ENCODE measurements around the gene CAMK2A. TPM values are rescaled to one million over a fixed set of nuclear protein-coding genes. Genes with fewer than 3 reads are reported as not detected.

CAMK2A gene
- total and polyA plus RNA-seq, 4 donors = under 0.01 TPM; not detected in 3

GRCh38 chr5:150338546-150338945 is 49.0 kb upstream of the CAMK2A start (continued):
- TF ChIP-seq, protein P1, sequence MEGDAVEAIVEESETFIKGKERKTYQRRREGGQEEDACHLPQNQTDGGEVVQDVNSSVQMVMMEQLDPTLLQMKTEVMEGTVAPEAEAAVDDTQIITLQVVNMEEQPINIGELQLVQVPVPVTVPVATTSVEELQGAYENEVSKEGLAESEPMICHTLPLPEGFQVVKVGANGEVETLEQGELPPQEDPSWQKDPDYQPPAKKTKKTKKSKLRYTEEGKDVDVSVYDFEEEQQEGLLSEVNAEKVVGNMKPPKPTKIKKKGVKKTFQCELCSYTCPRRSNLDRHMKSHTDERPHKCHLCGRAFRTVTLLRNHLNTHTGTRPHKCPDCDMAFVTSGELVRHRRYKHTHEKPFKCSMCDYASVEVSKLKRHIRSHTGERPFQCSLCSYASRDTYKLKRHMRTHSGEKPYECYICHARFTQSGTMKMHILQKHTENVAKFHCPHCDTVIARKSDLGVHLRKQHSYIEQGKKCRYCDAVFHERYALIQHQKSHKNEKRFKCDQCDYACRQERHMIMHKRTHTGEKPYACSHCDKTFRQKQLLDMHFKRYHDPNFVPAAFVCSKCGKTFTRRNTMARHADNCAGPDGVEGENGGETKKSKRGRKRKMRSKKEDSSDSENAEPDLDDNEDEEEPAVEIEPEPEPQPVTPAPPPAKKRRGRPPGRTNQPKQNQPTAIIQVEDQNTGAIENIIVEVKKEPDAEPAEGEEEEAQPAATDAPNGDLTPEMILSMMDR (IDR thresholded peaks at IDR 0.05; ENCODE audit: low read depth, low read length, missing input control) = no peak
- TF ChIP-seq FOXA2 (IDR thresholded peaks at IDR 0.05) (no peak), ATF3 (IDR thresholded peaks at IDR 0.05) (no peak), HNF4A (conservative IDR thresholded peaks at IDR 0.05) (no peak), HNF4G (IDR thresholded peaks at IDR 0.05) (no peak)

DNA sequence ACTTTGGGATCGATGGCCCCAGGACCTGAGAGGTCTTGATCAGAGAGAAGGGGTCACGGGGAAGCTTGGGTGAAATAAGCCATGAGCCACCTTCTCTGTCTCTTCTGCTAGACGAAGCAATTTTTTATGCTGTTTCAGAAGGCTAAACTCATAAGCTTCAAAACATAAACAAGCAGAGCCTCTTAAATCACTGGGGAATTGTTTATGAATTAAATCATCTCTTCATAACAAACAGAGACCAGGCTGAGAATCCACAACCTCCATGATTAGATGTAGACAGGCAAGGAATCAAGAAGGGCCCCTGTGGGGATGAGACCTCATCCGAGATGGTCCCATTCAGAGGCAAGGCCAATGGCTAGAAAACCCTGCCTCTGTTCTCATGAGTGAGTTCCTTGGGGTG is 46.2 kb upstream of the CAMK2A start:
- TF ChIP-seq ZBTB33 (IDR thresholded peaks at IDR 0.05) = no peak
- TF ChIP-seq HNF4A (conservative IDR thresholded peaks at IDR 0.05) = no peak
- TF ChIP-seq, protein P2, sequence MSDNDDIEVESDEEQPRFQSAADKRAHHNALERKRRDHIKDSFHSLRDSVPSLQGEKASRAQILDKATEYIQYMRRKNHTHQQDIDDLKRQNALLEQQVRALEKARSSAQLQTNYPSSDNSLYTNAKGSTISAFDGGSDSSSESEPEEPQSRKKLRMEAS (IDR thresholded peaks at IDR 0.05) = no peak
- TF ChIP-seq TAF1 (conservative IDR thresholded peaks at IDR 0.05) = no peak
- TF ChIP-seq ATF3 (IDR thresholded peaks at IDR 0.05) = no peak
- TF ChIP-seq, protein P3, sequence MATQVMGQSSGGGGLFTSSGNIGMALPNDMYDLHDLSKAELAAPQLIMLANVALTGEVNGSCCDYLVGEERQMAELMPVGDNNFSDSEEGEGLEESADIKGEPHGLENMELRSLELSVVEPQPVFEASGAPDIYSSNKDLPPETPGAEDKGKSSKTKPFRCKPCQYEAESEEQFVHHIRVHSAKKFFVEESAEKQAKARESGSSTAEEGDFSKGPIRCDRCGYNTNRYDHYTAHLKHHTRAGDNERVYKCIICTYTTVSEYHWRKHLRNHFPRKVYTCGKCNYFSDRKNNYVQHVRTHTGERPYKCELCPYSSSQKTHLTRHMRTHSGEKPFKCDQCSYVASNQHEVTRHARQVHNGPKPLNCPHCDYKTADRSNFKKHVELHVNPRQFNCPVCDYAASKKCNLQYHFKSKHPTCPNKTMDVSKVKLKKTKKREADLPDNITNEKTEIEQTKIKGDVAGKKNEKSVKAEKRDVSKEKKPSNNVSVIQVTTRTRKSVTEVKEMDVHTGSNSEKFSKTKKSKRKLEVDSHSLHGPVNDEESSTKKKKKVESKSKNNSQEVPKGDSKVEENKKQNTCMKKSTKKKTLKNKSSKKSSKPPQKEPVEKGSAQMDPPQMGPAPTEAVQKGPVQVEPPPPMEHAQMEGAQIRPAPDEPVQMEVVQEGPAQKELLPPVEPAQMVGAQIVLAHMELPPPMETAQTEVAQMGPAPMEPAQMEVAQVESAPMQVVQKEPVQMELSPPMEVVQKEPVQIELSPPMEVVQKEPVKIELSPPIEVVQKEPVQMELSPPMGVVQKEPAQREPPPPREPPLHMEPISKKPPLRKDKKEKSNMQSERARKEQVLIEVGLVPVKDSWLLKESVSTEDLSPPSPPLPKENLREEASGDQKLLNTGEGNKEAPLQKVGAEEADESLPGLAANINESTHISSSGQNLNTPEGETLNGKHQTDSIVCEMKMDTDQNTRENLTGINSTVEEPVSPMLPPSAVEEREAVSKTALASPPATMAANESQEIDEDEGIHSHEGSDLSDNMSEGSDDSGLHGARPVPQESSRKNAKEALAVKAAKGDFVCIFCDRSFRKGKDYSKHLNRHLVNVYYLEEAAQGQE (IDR thresholded peaks at IDR 0.05) = no peak
- TF ChIP-seq, protein P1 (IDR thresholded peaks at IDR 0.05; ENCODE audit: low read depth, low read length, missing input control) = no peak
- no peak for TF ChIP-seq GABPA (IDR thresholded peaks at IDR 0.05 in 1 of 2, conservative IDR thresholded peaks at IDR 0.05 in 1 of 2)
- no peak for TF ChIP-seq FOXA2 (IDR thresholded peaks at IDR 0.05)
- no peak for TF ChIP-seq HNF4G (IDR thresholded peaks at IDR 0.05)
- TF ChIP-seq EGR1 (IDR thresholded peaks at IDR 0.05; ENCODE audit: low read depth in 2 of 2) = no peak
- no peak overlapping the region for H3K4me3 ChIP-seq (ENCODE audit: low read depth in 1 of 3, low read length in 3 of 3)
- H3K9me3 ChIP-seq (ENCODE audit: control insufficient read depth in 4 of 4, low read length in 3 of 4) = no peaks in the 10 kb centered on the region
- WGBS = 84% methylated on average over 4 of the region's 4 CpGs
- no peak overlapping the region for H3K27ac ChIP-seq (ENCODE audit: low read depth in 1 of 2, low read length in 2 of 2)
- H3K4me1 ChIP-seq (ENCODE audit: control insufficient read depth in 4 of 4, insufficient read depth in 4 of 4, low read length in 3 of 4) = no peaks in the 10 kb centered on the region
- H3K9ac ChIP-seq (ENCODE audit: low read depth in 1 of 2, low read length in 2 of 2) = no peak overlapping the region
- no peaks in the 10 kb centered on the region for H3K27me3 ChIP-seq (ENCODE audit: control insufficient read depth in 4 of 4, insufficient read depth in 4 of 4, low read length in 3 of 4)
- DNase-seq (ENCODE audit: low spot score) = no peak
- H3K36me3 ChIP-seq (ENCODE audit: control insufficient read depth in 4 of 4, insufficient read depth in 3 of 4, low read depth in 1 of 4, low read length in 3 of 4) = no peaks in the 10 kb centered on the region
